ENCODE data around the gene NDUFB7.
"Not testable (repeated sequence)": the region's sequence is repeated elsewhere in the genome, so short reads cannot be mapped to it uniquely, and the experiment has no call there.

NDUFB7 gene

DNA sequence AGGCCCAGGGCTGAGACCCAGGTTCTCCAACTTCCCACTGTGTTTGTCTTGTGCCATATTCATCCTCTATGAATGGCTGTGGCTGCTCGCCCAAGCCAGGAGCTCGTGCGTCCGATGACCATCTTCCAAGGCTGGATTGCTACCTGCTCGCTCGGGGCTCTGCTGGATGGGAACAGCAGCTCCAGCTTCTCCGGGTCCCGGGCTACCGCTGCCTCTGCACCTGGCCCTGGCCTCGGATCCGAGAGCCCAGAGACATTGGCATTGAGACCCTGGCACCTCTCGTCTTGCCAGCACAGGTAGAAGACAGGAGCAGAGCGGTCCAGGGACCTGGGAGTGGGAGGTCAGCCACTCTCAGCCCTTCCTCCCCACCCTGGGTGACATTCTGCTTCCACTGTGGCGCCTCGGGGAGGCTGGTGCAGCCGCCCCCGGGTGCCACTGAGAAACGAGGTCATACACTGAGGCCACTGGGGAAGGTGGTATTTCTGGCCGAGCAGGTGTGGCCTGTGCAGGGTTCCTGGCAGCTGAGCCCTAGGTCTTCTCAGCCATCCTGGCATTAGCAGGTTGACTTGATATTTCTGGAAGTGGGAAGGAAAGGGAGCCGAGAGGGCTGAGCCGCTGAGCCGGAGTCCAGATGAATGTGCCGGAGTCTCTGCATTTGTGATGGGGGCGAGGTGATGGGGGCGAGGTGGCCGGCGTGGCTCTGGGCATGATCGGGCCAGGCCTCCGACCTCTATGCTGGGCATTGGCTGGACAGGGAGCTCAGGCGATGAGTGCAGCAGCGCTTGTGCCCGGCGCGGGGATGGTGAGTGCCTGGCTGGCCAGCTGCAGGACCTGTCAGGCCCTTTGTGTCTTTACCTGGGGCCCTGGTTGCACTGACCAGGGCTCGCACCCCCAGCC, 18.6 kb downstream of the NDUFB7 start:
- no peak for DNase-seq (ENCODE audit: low read depth, low spot score)

DNA sequence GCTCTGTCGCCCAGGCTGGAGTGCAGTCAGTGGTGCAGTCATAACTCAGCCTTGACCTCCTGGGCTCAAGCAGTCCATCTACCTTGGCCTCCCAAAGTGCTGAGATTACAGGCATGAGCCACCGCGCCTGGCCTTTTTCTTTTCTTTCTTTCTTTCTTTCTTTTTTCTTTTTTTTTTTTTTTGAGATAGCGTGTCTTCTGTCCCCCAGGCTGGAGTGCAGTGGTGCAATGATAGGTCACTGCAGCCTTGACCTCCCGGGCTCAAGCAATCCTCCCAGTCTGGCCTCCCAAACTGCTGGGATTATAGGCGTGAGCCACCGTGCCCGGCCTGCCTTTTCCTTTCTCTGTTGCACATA, 19.9 kb downstream of the NDUFB7 start:
- DNase-seq (ENCODE audit: low read depth, low spot score), result not testable (repeated sequence)

DNA sequence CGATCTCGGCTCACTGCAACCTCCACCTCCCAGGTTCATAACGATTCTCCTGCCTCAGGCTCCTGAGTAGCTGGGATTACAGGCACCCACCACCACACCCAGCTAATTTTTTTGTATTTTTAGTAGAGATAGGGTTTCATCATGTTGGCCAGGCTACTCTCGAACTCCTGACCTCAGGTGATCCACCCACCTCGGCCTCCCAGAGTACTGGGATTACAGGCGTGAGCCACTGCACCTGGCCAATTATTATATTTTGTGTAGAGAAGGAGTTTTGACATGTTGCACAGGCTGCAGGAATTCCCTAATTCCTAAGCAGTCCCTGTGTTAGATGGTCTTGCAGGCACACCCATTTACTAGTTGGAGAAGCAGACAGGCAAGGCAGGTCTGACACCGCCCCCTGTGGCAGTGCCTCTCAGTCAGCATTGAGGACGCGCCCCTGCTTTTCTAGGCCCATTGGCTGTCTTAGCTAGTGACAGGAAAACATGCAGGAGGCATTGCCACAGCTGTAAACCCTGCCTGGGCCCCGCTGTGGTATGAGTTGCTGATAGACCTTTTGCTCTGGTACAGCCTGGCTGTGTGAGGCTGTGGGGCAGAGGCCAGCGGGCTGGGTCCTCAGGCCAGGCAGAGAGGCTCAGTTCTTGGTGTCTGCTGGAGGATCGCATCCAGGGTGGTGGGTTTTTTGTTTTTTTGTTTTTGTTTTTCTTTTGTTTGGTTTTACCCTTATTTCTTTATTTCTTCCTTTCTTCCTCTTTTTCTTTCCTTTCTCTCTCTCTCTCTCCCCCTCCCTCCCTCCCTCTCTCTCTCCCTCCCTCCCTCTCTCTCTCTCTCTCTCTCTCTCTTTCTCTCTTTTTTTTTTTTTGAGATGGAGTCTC, 20.5 kb downstream of the NDUFB7 start:
- peak; percentile 45 for DNase-seq (ENCODE audit: low read depth, low spot score)

DNA sequence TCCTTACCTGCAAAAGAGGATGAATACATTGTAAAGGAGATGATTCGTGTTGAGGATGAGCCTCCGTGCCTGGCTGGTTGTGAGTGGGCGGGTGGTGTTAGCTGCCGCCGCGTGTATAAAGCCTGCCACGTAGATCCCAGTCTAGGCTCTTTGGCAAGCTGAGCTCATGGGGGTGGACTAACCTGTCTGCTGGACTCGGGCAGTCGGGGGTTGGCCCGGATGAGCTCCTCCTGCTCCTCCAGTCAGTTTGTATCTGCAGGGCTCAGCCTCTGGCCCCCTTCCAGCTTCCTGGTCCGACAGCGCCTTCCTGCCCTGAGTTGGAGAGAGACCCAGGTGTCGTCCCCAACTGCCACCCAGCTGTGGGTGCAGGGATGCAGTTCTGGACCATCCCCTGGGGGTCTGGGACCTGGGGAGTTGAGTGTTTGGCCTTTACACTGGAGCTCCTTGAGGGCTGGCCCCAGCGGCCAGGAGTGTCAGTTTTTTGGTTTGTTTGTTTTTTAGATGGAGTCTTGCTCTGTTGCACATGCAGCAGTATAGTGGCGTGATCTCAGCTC, 21.6 kb downstream of the NDUFB7 start:
- no peak for DNase-seq (ENCODE audit: low read depth, low spot score)

DNA sequence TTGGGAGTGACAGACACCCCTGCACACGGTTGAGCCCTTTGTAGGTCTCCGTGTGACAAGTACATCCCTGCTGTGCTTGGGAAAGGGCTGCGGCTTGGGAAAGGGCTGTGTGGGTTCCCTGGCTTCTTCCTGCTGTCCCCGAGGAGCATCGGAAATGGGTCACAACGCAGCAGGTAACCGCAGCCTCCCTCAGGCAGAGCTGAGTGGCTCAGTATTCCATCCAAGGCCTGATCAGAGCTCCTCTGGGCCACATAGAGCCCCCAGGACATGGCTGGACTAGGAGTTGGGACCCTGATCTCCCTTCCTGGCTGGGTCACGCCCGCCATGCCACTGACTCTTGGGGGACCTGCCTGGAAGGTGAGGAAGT, 26.2 kb downstream of the NDUFB7 start:
- no peak for DNase-seq (ENCODE audit: low read depth, low spot score)

DNA sequence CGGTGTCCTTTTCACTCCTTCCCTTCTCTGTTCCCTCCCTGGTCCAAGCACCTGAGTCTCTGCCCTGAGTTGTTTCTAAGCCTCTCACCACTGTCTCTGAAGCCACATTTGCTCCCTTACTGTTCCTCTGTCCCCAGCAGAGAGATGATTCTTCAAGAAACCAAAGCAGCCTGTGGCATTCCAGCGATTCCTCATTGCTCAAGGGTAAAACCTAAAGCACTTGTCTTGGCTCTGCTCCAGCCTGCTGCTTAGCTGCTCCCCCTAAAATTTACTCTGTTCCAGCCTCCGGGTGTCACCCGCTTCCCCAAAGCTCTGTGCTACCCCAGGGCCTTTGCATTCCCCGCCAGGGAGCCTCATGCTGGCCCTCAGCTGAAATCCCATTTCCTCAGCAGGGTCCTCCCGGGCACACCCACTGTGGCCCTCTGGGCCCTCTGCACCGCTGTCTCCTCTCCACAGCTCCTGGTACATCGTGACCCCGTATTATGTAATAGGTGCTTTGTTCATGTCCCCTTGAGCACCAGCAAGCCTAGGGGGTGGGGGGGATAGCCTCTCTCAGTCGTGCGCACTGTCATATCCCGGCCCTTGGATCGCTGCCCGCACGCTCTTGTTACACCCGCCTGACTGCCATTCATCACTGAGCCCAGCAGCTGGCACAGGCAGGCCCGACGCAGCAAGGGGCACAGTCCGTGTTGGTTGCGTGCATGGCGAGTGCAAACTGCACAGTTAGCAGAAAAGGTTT, 26.7 kb downstream of the NDUFB7 start:
- peak; percentile 78 for DNase-seq (ENCODE audit: low read depth, low spot score)

DNA sequence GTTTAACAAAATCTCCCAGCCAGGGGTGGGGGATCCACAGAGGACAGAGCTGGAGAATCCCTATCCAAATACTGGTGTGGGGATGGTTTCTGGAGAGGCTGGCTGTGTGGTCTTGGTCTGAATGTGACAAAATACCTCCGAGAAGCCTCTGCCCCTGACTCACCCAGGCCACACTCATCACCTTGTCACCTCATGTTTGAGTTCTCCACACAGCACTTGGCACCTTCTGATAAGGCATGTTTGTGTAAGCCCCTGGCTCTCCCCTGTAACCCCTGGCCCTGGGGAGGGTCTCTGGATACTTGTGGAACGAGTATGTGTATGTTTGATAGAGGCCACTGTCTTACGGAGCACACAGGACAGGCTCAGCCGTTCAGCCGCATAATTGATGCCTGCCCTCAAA, 27.8 kb downstream of the NDUFB7 start:
- DNase-seq (ENCODE audit: low read depth, low spot score), result no peak

DNA sequence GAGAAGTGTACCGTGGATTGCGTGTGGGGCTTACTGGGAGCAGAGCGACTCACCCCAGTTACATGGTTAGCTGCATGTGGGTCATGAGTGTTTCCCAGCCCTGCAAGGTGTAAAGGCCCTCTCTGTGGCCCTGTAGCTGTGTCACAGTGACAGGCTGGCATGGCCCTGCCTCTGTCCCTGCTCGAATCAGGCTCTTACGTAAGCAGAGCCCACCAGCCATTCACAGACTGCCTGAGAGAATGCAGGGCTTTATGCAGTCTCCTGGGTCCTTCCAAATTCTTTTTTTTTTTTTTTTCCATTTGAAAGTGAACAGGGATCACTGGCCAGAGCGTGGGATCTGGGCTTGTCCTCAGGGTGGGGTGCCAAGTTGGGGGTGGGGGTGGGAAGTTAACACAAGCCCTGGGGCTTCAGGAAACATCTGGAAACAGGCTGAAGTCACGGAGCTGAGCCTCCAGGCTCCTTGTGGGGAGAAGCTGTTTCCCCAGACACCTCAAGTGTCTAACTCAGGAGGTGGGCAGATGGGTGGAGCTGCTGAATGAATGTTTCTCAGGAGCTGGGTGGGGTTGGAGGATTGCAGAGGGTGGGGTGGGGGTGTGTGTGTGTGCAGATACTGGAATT, 29.0 kb downstream of the NDUFB7 start:
- no peak for DNase-seq (ENCODE audit: low read depth, low spot score)

DNA sequence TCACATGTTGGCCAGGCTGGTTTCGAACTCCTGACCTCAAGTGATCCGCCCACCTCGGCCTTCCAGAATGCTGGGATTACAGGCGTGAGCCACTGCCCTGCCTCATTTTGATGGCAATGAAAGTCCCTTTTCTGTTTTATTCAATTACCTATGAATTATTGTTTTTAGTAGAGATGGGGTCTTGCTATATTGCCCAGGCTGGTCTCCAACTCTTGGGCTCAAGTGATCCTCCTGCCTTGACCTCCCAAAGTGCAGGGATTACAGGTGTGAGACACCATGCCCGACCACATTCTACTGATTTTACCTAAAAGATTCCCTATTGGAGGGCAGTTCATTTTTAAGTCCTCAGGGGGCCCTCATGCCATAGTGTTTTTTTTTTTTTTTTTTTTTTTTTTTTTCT, 29.9 kb downstream of the NDUFB7 start:
- not testable (repeated sequence) for DNase-seq (ENCODE audit: low read depth, low spot score)

DNA sequence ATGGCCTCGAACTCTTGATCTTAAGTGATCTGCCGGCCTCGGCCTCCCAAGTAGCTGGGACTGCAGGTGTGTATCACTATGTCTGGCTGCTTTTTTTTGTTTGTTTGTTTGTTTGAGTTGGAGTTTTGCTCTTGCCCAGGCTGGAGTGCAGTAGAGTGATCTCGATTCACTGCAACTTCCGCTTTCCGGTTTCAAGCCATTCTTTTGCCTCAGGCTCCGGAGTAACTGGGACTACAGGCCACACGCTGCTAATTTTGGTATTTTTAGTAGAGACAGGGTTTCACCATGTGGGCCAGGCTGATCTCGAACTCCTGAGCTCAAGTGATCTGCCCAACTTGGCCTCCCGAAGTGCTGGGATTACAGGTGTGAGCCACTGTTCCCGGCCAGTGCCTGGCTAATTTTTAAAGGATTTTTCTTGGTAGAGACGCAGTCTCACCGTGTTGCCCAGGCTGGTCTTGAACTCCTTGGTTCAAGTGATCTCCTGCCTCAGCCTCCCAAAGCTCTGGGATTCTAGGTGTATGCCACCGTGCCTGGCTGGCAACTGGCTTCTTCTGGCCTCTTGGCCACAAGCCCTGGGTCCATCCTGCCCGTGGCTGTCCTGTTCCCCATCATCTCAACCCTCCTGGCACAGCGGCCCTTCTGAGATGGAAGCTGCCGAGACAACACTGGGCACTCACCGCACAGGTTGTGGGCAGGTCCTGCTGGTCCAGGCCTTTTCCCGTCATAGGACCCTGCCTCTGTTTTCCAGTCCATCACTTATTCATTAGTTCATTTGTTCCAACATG, 30.9 kb downstream of the NDUFB7 start:
- DNase-seq (ENCODE audit: low read depth, low spot score), result no peak

DNA sequence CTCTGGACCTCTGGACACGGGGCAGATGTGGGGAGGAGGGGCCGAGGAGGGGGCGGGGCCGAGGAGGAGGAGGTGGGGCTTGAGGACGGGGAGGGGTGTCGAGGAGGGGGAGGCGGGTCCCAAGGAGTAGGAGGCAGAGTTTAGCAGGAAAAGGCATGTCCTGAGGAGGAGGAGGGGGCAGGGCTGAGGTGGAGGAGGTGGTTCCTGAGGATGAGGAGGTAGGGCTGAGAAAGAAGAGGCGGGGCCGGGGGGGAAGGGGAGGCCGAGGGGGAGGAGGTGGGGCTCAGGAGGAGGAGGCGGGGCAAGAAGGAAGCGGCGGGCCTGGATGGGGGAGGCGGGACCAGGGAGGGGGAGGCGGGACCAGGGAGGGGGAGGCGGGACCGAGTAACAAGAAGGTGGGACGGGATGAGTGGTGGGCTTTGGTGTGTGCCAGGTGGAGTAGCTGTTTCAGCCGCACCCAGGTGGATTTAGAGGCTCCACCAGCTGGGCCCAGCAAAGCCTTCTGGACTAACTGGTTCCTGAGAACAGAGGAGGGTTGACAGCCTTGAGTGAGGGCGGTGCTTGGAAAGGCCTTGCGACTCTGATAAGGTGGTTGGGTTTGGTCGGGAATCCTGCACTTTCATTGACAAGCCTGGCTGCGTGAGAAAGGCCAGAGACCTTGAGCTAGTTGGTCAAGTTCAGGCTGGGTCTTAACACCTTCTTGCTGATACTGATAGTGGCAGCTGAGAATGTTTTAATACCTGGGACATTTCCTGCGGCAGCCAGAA, 34.8 kb downstream of the NDUFB7 start:
- peak; percentile 38 for DNase-seq (ENCODE audit: low read depth, low spot score)

DNA sequence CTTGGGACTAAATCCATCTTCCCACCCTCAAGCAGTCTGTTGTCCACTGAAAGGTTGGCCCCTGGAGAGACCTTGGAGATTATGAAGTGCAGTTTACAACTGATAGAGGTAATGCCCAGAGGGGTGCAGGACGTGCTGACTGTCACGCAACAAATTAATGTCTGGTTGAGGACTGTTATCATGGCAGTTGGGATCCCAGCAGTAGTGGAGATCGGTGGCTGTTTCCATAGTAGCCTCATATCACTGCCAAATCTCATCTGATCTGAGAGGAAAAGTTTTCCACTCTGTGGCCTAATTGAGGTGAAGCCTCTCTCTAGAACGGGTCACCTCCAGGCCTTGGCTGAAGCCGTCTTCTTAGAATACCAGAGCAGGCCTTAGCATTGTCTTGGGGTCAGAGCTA, 38.4 kb downstream of the NDUFB7 start:
- no peak for DNase-seq (ENCODE audit: low read depth, low spot score)

DNA sequence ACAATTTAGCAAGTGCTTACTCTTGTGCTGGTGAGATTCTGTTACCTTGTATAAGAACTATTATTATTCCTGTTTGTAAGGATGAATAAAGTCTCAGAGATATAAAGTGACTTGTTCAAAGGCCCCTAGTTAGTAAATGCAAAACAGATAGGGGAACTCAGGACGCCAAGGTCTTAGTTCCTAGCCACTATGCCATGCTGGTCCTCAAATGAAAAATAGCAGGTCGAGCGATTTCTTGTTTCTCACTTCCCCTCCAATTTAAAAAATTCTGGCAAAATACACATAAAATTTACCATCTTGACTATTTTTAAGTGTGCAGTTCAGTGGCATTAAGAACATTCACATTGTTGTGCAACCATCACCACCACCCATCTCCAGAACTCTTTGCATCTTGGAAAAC, 41.4 kb downstream of the NDUFB7 start:
- no peak for DNase-seq (ENCODE audit: low read depth, low spot score)

DNA sequence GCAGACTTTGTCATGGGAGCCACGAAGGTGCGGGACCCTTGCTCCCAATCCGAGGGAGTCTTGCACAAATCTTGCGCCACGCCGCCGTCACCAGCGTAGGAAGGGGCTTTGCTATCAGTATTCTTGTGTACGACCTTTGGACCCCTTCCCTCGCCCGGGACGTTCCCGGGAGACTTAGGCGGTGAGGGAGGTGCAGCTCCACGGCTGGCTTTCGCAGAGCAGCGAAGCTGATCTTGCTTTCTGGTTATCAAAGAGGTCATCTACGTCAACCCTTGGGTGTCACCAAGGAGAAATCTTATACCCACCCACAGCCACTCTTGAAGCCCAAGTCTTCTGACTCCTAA, 41.9 kb downstream of the NDUFB7 start:
- DNase-seq (ENCODE audit: low read depth, low spot score), result no peak

DNA sequence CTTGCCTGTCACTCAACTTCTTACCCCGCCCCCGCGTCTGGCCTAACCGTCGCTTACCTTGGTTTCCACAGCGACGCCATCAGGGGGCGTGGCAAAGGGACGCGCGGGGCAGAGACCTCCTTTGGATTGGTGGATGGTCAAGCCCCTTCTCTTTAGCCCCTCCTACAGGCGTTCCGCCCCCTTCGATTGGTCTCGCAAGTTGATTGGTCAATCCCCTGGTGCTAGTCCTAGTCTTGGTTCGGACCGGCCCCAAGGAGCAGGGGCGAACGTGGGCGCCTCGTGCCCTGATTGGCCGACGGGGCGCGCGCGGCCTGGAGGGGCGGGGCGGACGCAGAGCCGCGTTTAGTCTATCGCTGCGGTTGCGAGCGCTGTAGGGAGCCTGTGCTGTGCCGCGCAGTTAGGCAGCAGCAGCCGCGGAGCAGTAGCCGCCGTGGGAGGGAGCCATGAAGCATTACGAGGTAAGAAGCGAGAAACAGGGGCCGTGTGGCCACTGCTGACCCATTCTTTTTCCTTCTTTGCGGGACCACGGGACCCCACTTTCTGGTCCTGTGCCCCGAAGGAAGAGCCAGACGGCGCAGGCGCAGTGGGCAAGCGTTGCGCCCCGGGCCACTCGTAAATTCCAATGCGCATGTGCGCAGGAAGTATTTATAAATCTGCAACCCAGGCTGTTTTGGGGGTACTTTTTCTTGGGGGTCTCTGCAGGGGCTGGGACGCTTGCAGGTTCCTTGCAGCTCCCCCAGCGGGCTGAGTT, 42.4 kb downstream of the NDUFB7 start, which contains the start of gene TECR:
TSS of gene TECR (plus strand) at position 341 of the 751 bp plus-strand sequence. CDS start at position 444, 103 bp downstream.
- DNase-seq (ENCODE audit: low read depth, low spot score), result peak; percentile 100

DNA sequence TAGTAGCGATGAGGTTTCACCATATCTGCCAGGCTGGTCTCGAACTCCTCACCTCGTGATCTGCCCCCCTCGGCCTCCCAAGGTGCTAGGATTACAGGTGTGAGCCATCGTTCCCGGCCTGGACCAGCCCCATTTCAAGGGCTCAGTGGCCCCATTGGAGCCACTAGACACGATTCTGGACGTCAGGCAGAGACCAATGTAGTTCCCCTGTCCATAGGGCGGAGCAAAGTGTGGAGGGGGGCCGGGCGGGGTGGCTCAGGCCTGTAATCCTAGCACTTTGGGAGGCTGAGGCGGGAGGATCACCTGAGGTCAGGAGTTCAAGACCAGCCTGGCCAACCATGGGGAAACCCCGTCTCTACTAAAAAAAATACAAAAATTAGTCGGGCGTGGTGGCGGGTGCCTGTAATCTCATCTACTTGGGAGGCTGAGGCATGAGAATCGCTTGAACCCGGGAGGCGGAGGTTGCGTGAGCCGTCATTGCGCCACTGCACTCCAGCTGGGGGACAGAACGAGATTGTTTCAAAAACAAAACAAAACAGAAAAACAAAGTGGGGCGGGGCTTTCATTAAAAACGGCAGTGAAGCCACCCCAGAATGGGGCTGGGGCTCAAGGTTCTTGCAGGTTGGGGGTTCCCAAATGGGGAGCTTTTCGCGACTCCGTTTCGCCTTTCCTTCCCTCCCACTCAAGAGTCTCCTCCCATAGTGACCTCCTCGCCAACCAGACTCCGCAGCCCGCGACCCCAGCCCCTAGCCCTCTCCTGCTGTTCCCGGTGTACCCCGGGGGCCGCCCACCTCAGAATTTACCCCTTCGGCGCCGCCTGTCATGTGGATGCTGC, 43.2 kb downstream of the NDUFB7 start:
- no peak for DNase-seq (ENCODE audit: low read depth, low spot score)

DNA sequence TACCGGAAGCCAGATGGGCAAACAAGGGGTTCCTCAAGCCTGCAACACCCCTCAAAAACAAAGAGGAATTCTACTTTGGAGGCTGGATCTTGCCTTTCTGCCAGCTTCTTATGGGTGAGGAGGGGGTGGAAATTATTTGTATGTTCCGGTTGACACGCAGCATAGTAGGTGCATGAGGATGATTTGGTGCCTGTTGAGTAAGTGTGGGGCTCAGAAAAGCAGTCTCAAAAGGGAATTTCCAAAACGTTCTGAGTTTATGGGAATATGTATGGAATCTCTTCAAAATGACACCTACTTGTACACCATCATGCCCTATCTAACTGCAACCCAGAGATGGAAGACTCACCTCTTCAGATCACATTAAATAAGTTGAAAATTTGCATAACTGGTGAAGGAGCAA, 45.4 kb downstream of the NDUFB7 start:
- no peak for DNase-seq (ENCODE audit: low read depth, low spot score)

DNA sequence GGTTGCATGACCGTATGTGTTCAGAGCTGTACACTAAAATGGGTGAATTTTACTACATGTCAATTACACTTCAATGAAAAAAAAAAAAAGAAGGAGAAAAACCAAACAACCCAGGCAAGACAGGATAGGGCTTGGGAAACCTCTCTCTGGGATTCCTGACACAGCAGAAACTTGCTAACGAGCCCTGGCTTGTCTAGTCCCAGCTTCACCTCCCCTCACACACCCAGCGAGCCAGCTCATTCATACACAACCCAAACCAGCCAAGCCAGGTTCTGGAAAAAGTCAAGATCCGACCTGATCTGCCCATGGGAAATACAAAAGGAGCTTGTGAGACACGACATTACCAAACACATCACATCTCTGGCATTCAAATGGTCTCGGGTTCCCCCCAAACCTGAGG, 46.1 kb downstream of the NDUFB7 start:
- DNase-seq (ENCODE audit: low read depth, low spot score), result no peak

Measured in astrocyte of the hippocampus (primary cell).